ENCODE measurements around the gene LPP.

The LPP gene

GRCh38 chr3:188217726-188218125 is 63.8 kb downstream of the LPP start:
- TF ChIP-seq CTCF (IDR thresholded peaks at IDR 0.05; ENCODE audit: low read depth, low read length, missing control alignments): no peak
- no peak for DNase-seq (ENCODE audit: extremely low read depth, low read depth)
- no peak overlapping the region for H3K4me3 ChIP-seq (replicated peaks; ENCODE audit: low read depth, low read length)

- TF ChIP-seq CTCF (IDR thresholded peaks at IDR 0.05; ENCODE audit: low read depth, low read length, missing control alignments): no peak
- DNase-seq (ENCODE audit: extremely low read depth, low read depth): no peak
These were observed 64.6 kb downstream of the LPP start for GRCh38 chr3:188218603-188219002.

GRCh38 chr3:188219147-188219546 is 65.2 kb downstream of the LPP start:
- DNase-seq (ENCODE audit: extremely low read depth, low read depth): no peak
- H3K4me3 ChIP-seq (replicated peaks; ENCODE audit: low read depth, low read length): no peak overlapping the region
- no peak for TF ChIP-seq CTCF (IDR thresholded peaks at IDR 0.05; ENCODE audit: low read depth, low read length, missing control alignments)

More at GRCh38 chr3:188218603-188219002, 64.6 kb downstream of the LPP start:
- no peak overlapping the region for H3K4me3 ChIP-seq (replicated peaks; ENCODE audit: low read depth, low read length)

GRCh38 chr3:188220097-188220788 is 66.3 kb downstream of the LPP start:
- DNase-seq (ENCODE audit: extremely low read depth, low read depth): no peak
- no peak for TF ChIP-seq CTCF (IDR thresholded peaks at IDR 0.05; ENCODE audit: low read depth, low read length, missing control alignments)
- H3K4me3 ChIP-seq (replicated peaks; ENCODE audit: low read depth, low read length): no peak overlapping the region

GRCh38 chr3:188220988-188221818 is 67.2 kb downstream of the LPP start:
- TF ChIP-seq CTCF (IDR thresholded peaks at IDR 0.05; ENCODE audit: low read depth, low read length, missing control alignments): no peak
- H3K4me3 ChIP-seq (replicated peaks; ENCODE audit: low read depth, low read length): no peak overlapping the region
- no peak for DNase-seq (ENCODE audit: extremely low read depth, low read depth)

- H3K4me3 ChIP-seq (replicated peaks; ENCODE audit: low read depth, low read length): no peak overlapping the region
- no peak for TF ChIP-seq CTCF (IDR thresholded peaks at IDR 0.05; ENCODE audit: low read depth, low read length, missing control alignments)
- no peak for DNase-seq (ENCODE audit: extremely low read depth, low read depth)
These were observed 70.0 kb downstream of the LPP start for GRCh38 chr3:188223936-188224335.
